Measurements from ENCODE around the gene PGAM4.
"Not testable (repeated sequence)": the region's sequence is repeated elsewhere in the genome, so short reads cannot be mapped to it uniquely, and the experiment has no call there.

- TF ChIP-seq CHD2 (IDR thresholded peaks at IDR 0.05; ENCODE audit: low read length, partially characterized antibody); MEF2A (IDR thresholded peaks at IDR 0.05; ENCODE audit: borderline replicate concordance, low read depth); YY1 (IDR thresholded peaks at IDR 0.05; ENCODE audit: low read depth); EZH2phosphoT487 (IDR thresholded peaks at IDR 0.05; ENCODE audit: borderline replicate concordance, low read depth); CTCF (IDR thresholded peaks at IDR 0.05); RAD21 (IDR thresholded peaks at IDR 0.05; ENCODE audit: low read length); ELF1 (IDR thresholded peaks at IDR 0.05); EP300 (IDR thresholded peaks at IDR 0.05; ENCODE audit: borderline replicate concordance in 1 of 2, low read depth in 1 of 2, low read length in 1 of 2); TAF1 (IDR thresholded peaks at IDR 0.05; ENCODE audit: borderline replicate concordance, low read depth, low read length); FOXM1 (IDR thresholded peaks at IDR 0.05; ENCODE audit: low read depth); POLR2AphosphoS5 (IDR thresholded peaks at IDR 0.05; ENCODE audit: low read depth, low read length); TEAD4 (IDR thresholded peaks at IDR 0.05; ENCODE audit: borderline replicate concordance, insufficient read depth); MXI1 (IDR thresholded peaks at IDR 0.05; ENCODE audit: low read depth, low read length): not testable (repeated sequence)
These were observed 24.4 kb downstream of the PGAM4 start for GRCh38 chrX:77945031-77945430.
